ENCODE data around the gene CPSF7. TPM values are rescaled to one million over a fixed set of nuclear protein-coding genes. Genes with fewer than 3 reads are reported as not detected.

The CPSF7 gene
- total RNA-seq, 1 experiment from 2014 or later = 99.9 TPM

DNA sequence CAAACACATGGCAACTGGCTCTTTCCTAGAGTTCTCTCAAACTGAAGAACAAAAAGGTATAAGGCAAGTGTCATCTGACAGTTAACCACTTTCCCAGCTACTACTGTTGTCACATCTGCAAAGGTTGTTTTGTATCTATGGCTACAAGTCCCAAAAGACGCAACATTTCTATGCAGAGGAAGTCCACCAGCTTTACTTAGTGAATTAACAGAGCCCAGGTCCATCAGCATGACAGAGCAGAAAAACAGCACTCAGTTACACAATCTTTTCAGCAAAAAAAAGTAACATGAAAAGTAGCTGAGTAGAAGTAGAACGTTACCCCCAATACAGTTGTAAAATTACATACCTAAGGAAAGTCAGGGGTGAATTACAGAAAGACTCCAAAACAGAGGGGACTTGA lies 12.1 kb downstream of the CPSF7 start:
- ChIA-PET POLR2A (interaction anchor here (0.7 to 1.5 kb wide), 4 partner anchors 12 to 56 kb away, joined by 3 to 4 read pairs (median 4); partner anchors contain the start of genes CPSF7, CYB561A3, SDHAF2 and TMEM138), CTCF (interaction anchor here (0.7 to 1.2 kb wide), 2 partner anchors 17 to 82 kb away, joined by 3 to 5 read pairs; no protein-coding TSS in a partner anchor)
- BruUV-seq (replicated peaks) = no TSS peak
- intact Hi-C loops (cut with micrococcal nuclease) = no loop called here
- TF ChIP-seq, protein P1, sequence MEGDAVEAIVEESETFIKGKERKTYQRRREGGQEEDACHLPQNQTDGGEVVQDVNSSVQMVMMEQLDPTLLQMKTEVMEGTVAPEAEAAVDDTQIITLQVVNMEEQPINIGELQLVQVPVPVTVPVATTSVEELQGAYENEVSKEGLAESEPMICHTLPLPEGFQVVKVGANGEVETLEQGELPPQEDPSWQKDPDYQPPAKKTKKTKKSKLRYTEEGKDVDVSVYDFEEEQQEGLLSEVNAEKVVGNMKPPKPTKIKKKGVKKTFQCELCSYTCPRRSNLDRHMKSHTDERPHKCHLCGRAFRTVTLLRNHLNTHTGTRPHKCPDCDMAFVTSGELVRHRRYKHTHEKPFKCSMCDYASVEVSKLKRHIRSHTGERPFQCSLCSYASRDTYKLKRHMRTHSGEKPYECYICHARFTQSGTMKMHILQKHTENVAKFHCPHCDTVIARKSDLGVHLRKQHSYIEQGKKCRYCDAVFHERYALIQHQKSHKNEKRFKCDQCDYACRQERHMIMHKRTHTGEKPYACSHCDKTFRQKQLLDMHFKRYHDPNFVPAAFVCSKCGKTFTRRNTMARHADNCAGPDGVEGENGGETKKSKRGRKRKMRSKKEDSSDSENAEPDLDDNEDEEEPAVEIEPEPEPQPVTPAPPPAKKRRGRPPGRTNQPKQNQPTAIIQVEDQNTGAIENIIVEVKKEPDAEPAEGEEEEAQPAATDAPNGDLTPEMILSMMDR (IDR thresholded peaks at IDR 0.05; ENCODE audit: unreplicated experiment) = no peak
- Mint-ChIP-seq H3K27me3 (ENCODE audit: insufficient read depth, unreplicated experiment) (no peaks in the 10 kb centered on the region), H3K36me3 (ENCODE audit: insufficient read depth, unreplicated experiment) (peaks cover 98% of the 10 kb centered on the region), H3K27ac (ENCODE audit: low read depth, unreplicated experiment) (no peak overlapping the region), H3K4me3 (ENCODE audit: unreplicated experiment) (no peak overlapping the region), H3K4me1 (ENCODE audit: insufficient read depth, unreplicated experiment) (peaks cover 9% of the 10 kb centered on the region), H3K9me3 (ENCODE audit: unreplicated experiment) (no peaks in the 10 kb centered on the region)
- no peak for DNase-seq (ENCODE audit: unreplicated experiment)

DNA sequence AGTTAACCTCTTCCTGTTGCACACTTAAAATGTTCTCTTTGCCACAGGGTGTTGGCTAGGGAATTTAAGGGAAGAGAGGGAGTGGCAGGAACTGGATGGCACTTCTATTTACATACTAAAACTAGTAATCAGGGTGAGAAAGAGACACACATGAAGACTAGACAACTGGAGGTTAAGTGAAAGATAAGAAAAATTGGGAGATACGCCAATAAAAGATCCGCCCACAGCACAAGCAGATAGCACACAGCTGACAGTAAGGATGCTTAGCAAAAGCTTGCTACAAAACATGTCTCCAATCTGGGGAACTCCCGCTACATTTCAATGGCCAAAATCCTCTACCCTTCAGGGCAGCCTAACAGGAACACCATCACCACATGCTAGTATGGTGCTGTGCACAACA lies 12.8 kb downstream of the CPSF7 start:
- POLR2A ChIA-PET = interaction anchor here (1.4 to 1.5 kb wide), 2 partner anchors 13 to 55 kb away, joined by 4 read pairs; partner anchors contain the start of genes CPSF7, CYB561A3, SDHAF2 and TMEM138
- no peaks in the 10 kb centered on the region for H3K9me3 Mint-ChIP-seq (ENCODE audit: unreplicated experiment)
- no peak overlapping the region for H3K27ac Mint-ChIP-seq (ENCODE audit: low read depth, unreplicated experiment)
- TF ChIP-seq, protein P1 (IDR thresholded peaks at IDR 0.05; ENCODE audit: unreplicated experiment) = no peak
- CTCF ChIA-PET = interaction anchor here (1.2 kb wide), 1 partner anchor 81 kb away, joined by 3 read pairs; no protein-coding TSS in a partner anchor
- intact Hi-C loops (cut with micrococcal nuclease) = no loop called here
- DNase-seq (ENCODE audit: unreplicated experiment) = no peak
- H3K36me3 Mint-ChIP-seq (ENCODE audit: insufficient read depth, unreplicated experiment) = peaks cover 99% of the 10 kb centered on the region
- peaks cover 9% of the 10 kb centered on the region for H3K4me1 Mint-ChIP-seq (ENCODE audit: insufficient read depth, unreplicated experiment)
- BruUV-seq (replicated peaks) = no TSS peak
- no peak overlapping the region for H3K4me3 Mint-ChIP-seq (ENCODE audit: unreplicated experiment)
- no peaks in the 10 kb centered on the region for H3K27me3 Mint-ChIP-seq (ENCODE audit: insufficient read depth, unreplicated experiment)

DNA sequence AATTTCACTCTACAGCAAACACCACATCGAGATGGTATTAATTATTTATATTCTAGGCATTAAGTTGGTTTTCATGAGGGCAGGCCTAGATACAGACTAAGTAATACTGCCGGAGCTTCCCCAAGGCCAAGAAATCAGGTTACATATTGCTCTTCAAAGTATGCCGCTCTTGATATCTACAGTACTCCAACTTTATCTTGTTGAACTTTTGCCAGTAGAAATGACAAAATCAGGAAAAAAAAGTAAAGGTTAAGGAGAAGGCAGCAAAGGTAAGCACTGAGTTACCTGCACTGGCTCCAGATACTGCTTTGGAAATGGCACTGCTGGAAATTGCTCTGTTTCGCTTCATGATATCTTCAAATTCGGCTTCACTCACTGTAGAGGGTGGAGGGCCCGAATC lies 14.4 kb downstream of the CPSF7 start:
- TF ChIP-seq, protein P1 (IDR thresholded peaks at IDR 0.05; ENCODE audit: unreplicated experiment) = no peak
- H3K4me3 Mint-ChIP-seq (ENCODE audit: unreplicated experiment) = no peak overlapping the region
- DNase-seq (ENCODE audit: unreplicated experiment) = no peak
- POLR2A ChIA-PET = interaction anchor here (0.7 kb wide), 1 partner anchor 1426 kb away, joined by 3 read pairs; no protein-coding TSS in a partner anchor
- H3K27me3 Mint-ChIP-seq (ENCODE audit: insufficient read depth, unreplicated experiment) = no peaks in the 10 kb centered on the region
- H3K36me3 Mint-ChIP-seq (ENCODE audit: insufficient read depth, unreplicated experiment) = peaks cover 99% of the 10 kb centered on the region
- CTCF ChIA-PET = interaction anchor here (0.6 kb wide), 1 partner anchor 30 kb away, joined by 6 read pairs; no protein-coding TSS in a partner anchor
- H3K9me3 Mint-ChIP-seq (ENCODE audit: unreplicated experiment) = no peaks in the 10 kb centered on the region
- no TSS peak for BruUV-seq (replicated peaks)
- no peak overlapping the region for H3K27ac Mint-ChIP-seq (ENCODE audit: low read depth, unreplicated experiment)
- H3K4me1 Mint-ChIP-seq (ENCODE audit: insufficient read depth, unreplicated experiment) = peaks cover 9% of the 10 kb centered on the region
- intact Hi-C loops (cut with micrococcal nuclease) = no loop called here

DNA sequence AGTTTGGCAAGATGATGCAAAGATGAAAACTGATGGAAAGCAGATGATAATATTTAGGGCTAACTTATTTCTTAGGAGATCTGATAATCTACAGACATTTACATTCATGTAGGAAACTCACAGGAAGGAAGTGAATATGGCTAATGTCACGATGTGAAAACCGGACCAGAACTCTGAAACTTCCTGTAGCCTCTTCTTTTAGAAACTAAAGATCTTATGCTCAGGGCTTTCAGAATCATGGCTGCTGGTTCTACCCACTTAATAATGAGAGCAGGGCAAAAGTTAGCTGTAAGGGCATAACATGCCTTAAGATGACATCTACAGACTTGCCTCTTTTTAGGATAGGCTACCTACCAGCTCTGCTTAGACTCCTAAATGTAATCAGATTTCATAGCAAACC lies 15.2 kb downstream of the CPSF7 start:
- TF ChIP-seq, protein P1 (IDR thresholded peaks at IDR 0.05; ENCODE audit: unreplicated experiment) = no peak
- H3K36me3 Mint-ChIP-seq (ENCODE audit: insufficient read depth, unreplicated experiment) = peaks cover 99% of the 10 kb centered on the region
- CTCF ChIA-PET = no interaction called here
- peaks cover 9% of the 10 kb centered on the region for H3K4me1 Mint-ChIP-seq (ENCODE audit: insufficient read depth, unreplicated experiment)
- POLR2A ChIA-PET = interaction anchor here (0.6 to 1.1 kb wide), 2 partner anchors 19 to 77 kb away, joined by 3 read pairs; no protein-coding TSS in a partner anchor
- no peak overlapping the region for H3K27ac Mint-ChIP-seq (ENCODE audit: low read depth, unreplicated experiment)
- H3K27me3 Mint-ChIP-seq (ENCODE audit: insufficient read depth, unreplicated experiment) = no peaks in the 10 kb centered on the region
- no peak for DNase-seq (ENCODE audit: unreplicated experiment)
- BruUV-seq (replicated peaks) = no TSS peak
- no peaks in the 10 kb centered on the region for H3K9me3 Mint-ChIP-seq (ENCODE audit: unreplicated experiment)
- intact Hi-C loops (cut with micrococcal nuclease) = no loop called here
- H3K4me3 Mint-ChIP-seq (ENCODE audit: unreplicated experiment) = no peak overlapping the region
